H9 (cell line): ENCODE results near the gene ASPSCR1. TPM values are rescaled to one million over a fixed set of nuclear protein-coding genes. Genes with fewer than 3 reads are reported as not detected.
A peak's percentile ranks its signal among the peaks of the same experiment; 100 is the strongest.

Source experiments
- DNase-seq: peaks from one replicate; pipeline ENCODE4 v3.0.0-alpha.2; 2017
- H2AFZ ChIP-seq: one replicate; pipeline ENCODE4 v1.6.1; 2013; ENCODE audit warnings: mild to moderate bottlenecking, low read length, control low read depth, moderate library complexity
- H2AK5ac ChIP-seq: 2 replicates; pipeline ENCODE4 v1.6.1; 2013; ENCODE audit warnings: low read length, control low read depth, mixed read lengths; ENCODE audit not compliant: insufficient read length
- H2BK120ac ChIP-seq: one replicate; pipeline ENCODE4 v1.6.1; 2013; ENCODE audit warnings: low read depth, mild to moderate bottlenecking, low read length, control low read depth, inconsistent platforms; ENCODE audit not compliant: poor library complexity, severe bottlenecking
- H2BK12ac ChIP-seq: 2 replicates; pipeline ENCODE4 v1.6.1; 2013; ENCODE audit warnings: low read length, control low read depth, mixed read lengths, low read depth; ENCODE audit not compliant: insufficient read length
- H2BK15ac ChIP-seq: 2 replicates; pipeline ENCODE4 v1.6.1; 2013; ENCODE audit warnings: low read depth, low read length, control low read depth
- H2BK20ac ChIP-seq: one replicate; pipeline ENCODE4 v1.6.1; 2013; ENCODE audit warnings: low read depth, mild to moderate bottlenecking, low read length, control low read depth, inconsistent platforms; ENCODE audit not compliant: poor library complexity, severe bottlenecking
- H2BK5ac ChIP-seq: 2 replicates; pipeline ENCODE4 v1.6.1; 2013; ENCODE audit warnings: low read length, control low read depth, mixed read lengths; ENCODE audit not compliant: insufficient read length
- H3K14ac ChIP-seq: 2 replicates; pipeline ENCODE4 v1.6.1; 2013; ENCODE audit warnings: low read length, control low read depth; ENCODE audit not compliant: insufficient read depth
- H3K18ac ChIP-seq: 2 replicates; pipeline ENCODE4 v1.6.1; 2013; ENCODE audit warnings: low read depth, mild to moderate bottlenecking, mixed read lengths, low read length, control low read depth; ENCODE audit not compliant: insufficient read length
- H3K23ac ChIP-seq: 2 replicates; pipeline ENCODE4 v1.6.1; 2013; ENCODE audit warnings: low read length, control low read depth, mixed read lengths, low read depth; ENCODE audit not compliant: insufficient read length
- H3K23me2 ChIP-seq: 2 replicates; pipeline ENCODE4 v1.6.1; 2013; ENCODE audit warnings: low read depth, mild to moderate bottlenecking, mixed read lengths, low read length, control low read depth; ENCODE audit not compliant: insufficient read length, poor library complexity, severe bottlenecking
- H3K27ac ChIP-seq: 2 replicates; pipeline ENCODE4 v1.5.1; 2013; ENCODE audit warnings: low read length, control low read depth, mixed read lengths, low read depth; ENCODE audit not compliant: insufficient read length
- H3K27me3 ChIP-seq: 2 replicates; pipeline ENCODE4 v1.6.1; 2013; ENCODE audit warnings: low read length, control low read depth, inconsistent platforms; ENCODE audit not compliant: insufficient read depth
- H3K4ac ChIP-seq: 2 replicates; pipeline ENCODE4 v1.6.1; 2013; ENCODE audit warnings: low read depth, mild to moderate bottlenecking, control low read depth, inconsistent platforms, low read length, moderate library complexity
- H3K4me1 ChIP-seq: 2 replicates; pipeline ENCODE4 v1.6.1; 2013; ENCODE audit warnings: low read length, control low read depth, inconsistent platforms; ENCODE audit not compliant: insufficient read depth
- H3K4me2 ChIP-seq: 2 replicates; pipeline ENCODE4 v1.6.1; 2013; ENCODE audit warnings: low read length, control low read depth, mixed read lengths; ENCODE audit not compliant: insufficient read length, insufficient read depth
- H3K56ac ChIP-seq: 2 replicates; pipeline ENCODE4 v1.6.1; 2013; ENCODE audit warnings: low read depth, mild to moderate bottlenecking, mixed read lengths, low read length, control low read depth; ENCODE audit not compliant: insufficient read length
- H3K79me1 ChIP-seq: 2 replicates; pipeline ENCODE4 v1.6.1; 2013; ENCODE audit warnings: low read depth, mild to moderate bottlenecking, moderate library complexity, low read length, control low read depth, inconsistent platforms; ENCODE audit not compliant: insufficient read depth, poor library complexity, severe bottlenecking
- H3K79me2 ChIP-seq: 2 replicates; pipeline ENCODE4 v1.6.1; 2013; ENCODE audit warnings: low read length, control low read depth, inconsistent platforms; ENCODE audit not compliant: insufficient read depth
- H3K9ac ChIP-seq: 2 replicates; pipeline ENCODE4 v1.6.1; 2013; ENCODE audit warnings: low read length, control low read depth, mixed read lengths; ENCODE audit not compliant: insufficient read length; ENCODE audit errors: extremely low read depth
- H3K9me3 ChIP-seq: one replicate; pipeline ENCODE4 v1.6.1; 2013; ENCODE audit warnings: low read depth, low read length, inconsistent platforms; ENCODE audit not compliant: control insufficient read depth
- H3T11ph ChIP-seq: one replicate; pipeline ENCODE4 v1.6.1; 2013; ENCODE audit warnings: mild to moderate bottlenecking, low read length, control low read depth, inconsistent platforms
- H4K20me1 ChIP-seq: one replicate; pipeline ENCODE4 v1.6.1; 2013; ENCODE audit not compliant: control insufficient read depth, insufficient read length, insufficient read depth
- H4K5ac ChIP-seq: 2 replicates; pipeline ENCODE4 v1.6.1; 2013; ENCODE audit warnings: low read depth, mild to moderate bottlenecking, mixed read lengths, low read length, control low read depth; ENCODE audit not compliant: insufficient read length
- H4K8ac ChIP-seq: replicated peaks from 2 replicates; pipeline ENCODE4 v1.6.1; 2013; ENCODE audit warnings: low read length, control low read depth, mixed read lengths, low read depth; ENCODE audit not compliant: insufficient read length
- H4K91ac ChIP-seq: 2 replicates; pipeline ENCODE4 v1.6.1; 2013; ENCODE audit warnings: low read depth, mild to moderate bottlenecking, moderate library complexity, mixed read lengths, low read length, control low read depth; ENCODE audit not compliant: insufficient read length
- H3K27ac Mint-ChIP-seq, 3 experiments: 2 replicates in 2 of 3; 3 replicates in 1 of 3; pipeline ENCODE4 v1.8.0; 2020 to 2021; ENCODE audit warnings: mixed read lengths in 3 of 3, mild to moderate bottlenecking in 1 of 3, moderate library complexity in 1 of 3
- H3K27me3 Mint-ChIP-seq: 2 replicates; pipeline ENCODE4 v1.8.0; 2021; ENCODE audit warnings: low read depth, mild to moderate bottlenecking, moderate library complexity, mixed read lengths
- H3K36me3 Mint-ChIP-seq, 3 experiments: 2 replicates in 2 of 3; 3 replicates in 1 of 3; pipeline ENCODE4 v1.8.0; 2020 to 2021; ENCODE audit warnings: low read depth in 3 of 3, mixed read lengths in 3 of 3; ENCODE audit not compliant: insufficient read depth in 1 of 3
- H3K4me1 Mint-ChIP-seq, 2 experiments: 2 replicates each; pipeline ENCODE4 v1.8.0; 2020; ENCODE audit warnings: mixed read lengths in 2 of 2
- H3K4me3 Mint-ChIP-seq, 2 experiments: 2 replicates in 1 of 2; 3 replicates in 1 of 2; pipeline ENCODE4 v1.8.0; 2020 to 2021; ENCODE audit warnings: mild to moderate bottlenecking in 2 of 2, mixed read lengths in 2 of 2, moderate library complexity in 1 of 2
- H3K9me3 Mint-ChIP-seq, 2 experiments: 2 replicates in 1 of 2; 3 replicates in 1 of 2; pipeline ENCODE4 v1.8.0; 2020; ENCODE audit warnings: mild to moderate bottlenecking in 2 of 2, mixed read lengths in 2 of 2, moderate library complexity in 1 of 2
- CTCF ChIP-seq: fragments of 200-600 bp; sonication (generic); conservative IDR thresholded peaks from 3 replicates; pipeline ENCODE4 v1.8.0; 2021; ENCODE audit warnings: antibody characterized with exemption, mild to moderate bottlenecking
- WGBS: extraction: QIAGEN DNeasy Blood & Tissue Kit; methylation state at CpG from one replicate; pipeline ENCODE4 v1.1.7; 2013; ENCODE audit warnings: missing lambda C conversion rate, low lambda C conversion rate, mixed read lengths; ENCODE audit not compliant: insufficient read length; ENCODE audit errors: extremely low coverage; 5-methylcytosine and 5-hydroxymethylcytosine counted together
- total RNA-seq: library from RNA; stranded (reverse); gene quantifications from 2 replicates; pipeline ENCODE4 v1.2.1, GENCODE V29; 2021

The ASPSCR1 gene
- total RNA-seq, 1 experiment from 2014 or later: 50.9 TPM

- peak within 1 kb of the TSS in 2 of 3 experiments; percentile 86 to 96; a peak in 4 of 7 replicates for H3K27ac Mint-ChIP-seq
- Histone ChIP-seq H2BK120ac (no peak within 1 kb of the TSS), H2AFZ (no peak within 1 kb of the TSS), H4K5ac (no peak within 1 kb of the TSS), H2BK5ac (no peak within 1 kb of the TSS), H3K4me2 (peak within 1 kb of the TSS; percentile 64), H4K8ac (no peak within 1 kb of the TSS), H3K9ac (peak within 1 kb of the TSS; percentile 38), H2AK5ac (no peak within 1 kb of the TSS), H3K4ac (no peak within 1 kb of the TSS), H3K56ac (no peak within 1 kb of the TSS), H4K20me1 (no peaks in the 10 kb centered on the region), H3K18ac (no peak within 1 kb of the TSS), H3K4me1 (peaks cover 3% of the 10 kb centered on the region; the same call in 1 of the 2 replicates), H3K27me3 (no peaks in the 10 kb centered on the region; the same call in 1 of the 2 replicates), H3K23me2 (peaks cover 11% of the 10 kb centered on the region), H3K79me1 (peaks cover 2% of the 10 kb centered on the region), H3K27ac (no peak within 1 kb of the TSS), H2BK15ac (no peak within 1 kb of the TSS), H3K23ac (no peak within 1 kb of the TSS), H4K91ac (no peak within 1 kb of the TSS), H3K14ac (no peak within 1 kb of the TSS; the same call in 1 of the 2 replicates), H2BK20ac (no peak within 1 kb of the TSS), H3T11ph (no peak within 1 kb of the TSS), H3K9me3 (no peaks in the 10 kb centered on the region), H3K79me2 (peaks cover 16% of the 10 kb centered on the region; the same call in 1 of the 2 replicates), H2BK12ac (no peak within 1 kb of the TSS)
- no peaks in the 10 kb centered on the region for H3K9me3 Mint-ChIP-seq
- peak; percentile 61 for TF ChIP-seq CTCF
- no CpG with 5 or more reads among the region's 98 CpGs for WGBS
- DNase-seq: peak; percentile 96
- peaks cover under 1 to 3% (median 3%) of the 10 kb centered on the region in 3 experiments; a peak in 5 of 7 replicates for H3K36me3 Mint-ChIP-seq
- peak within 1 kb of the TSS; percentile 79 to 85 for H3K4me3 Mint-ChIP-seq
- H3K4me1 Mint-ChIP-seq: peaks cover 27 to 34% of the 10 kb centered on the region in 2 experiments
- H3K27me3 Mint-ChIP-seq: peaks cover 20% of the 10 kb centered on the region
Observed at GRCh38 chr17:81927653-81928543, 49.5 kb upstream of the ASPSCR1 start, which contains the start of gene MAFG. Gene MAFG, minus strand, starts transcription at chr17:81927735. Its CDS starts 4,550 bp downstream, at chr17:81923185.
